Measurements from ENCODE around the gene AADAC.
"Not testable (repeated sequence)": the region's sequence is repeated elsewhere in the genome, so short reads cannot be mapped to it uniquely, and the experiment has no call there.

The AADAC gene

DNA sequence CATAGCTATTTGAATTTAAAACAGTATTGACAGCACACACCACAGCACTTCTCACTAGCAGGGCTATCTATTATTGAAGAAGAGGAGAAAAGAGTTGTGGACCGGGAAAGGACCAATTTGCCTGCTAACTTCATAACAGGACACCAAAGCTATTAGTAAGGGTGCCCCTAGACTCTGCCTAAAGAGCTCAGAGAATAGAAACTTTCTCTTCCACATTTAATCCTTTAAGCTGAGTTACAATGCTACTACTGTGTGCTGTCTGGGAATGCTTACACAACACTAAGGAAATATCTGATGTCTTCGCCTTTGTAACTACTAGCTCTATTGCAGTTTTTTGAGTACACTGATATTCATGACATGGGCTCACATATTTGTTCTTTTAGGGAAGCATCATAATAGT lies 13.5 kb upstream of the AADAC start:
- Histone ChIP-seq H3K9me3 (no peaks in the 10 kb centered on the region), H3K27me3 (no peaks in the 10 kb centered on the region), H3K27ac (no peak overlapping the region), H3K4me3 (no peak overlapping the region), H3K4me1 (no peaks in the 10 kb centered on the region), H3K36me3 (no peaks in the 10 kb centered on the region)
- TF ChIP-seq CTCF (IDR thresholded peaks at IDR 0.05), result no peak
- DNase-seq, result no peak
- intact Hi-C loops (cut with DNase I; ENCODE audit: low total_unique reads), result no loop called here

DNA sequence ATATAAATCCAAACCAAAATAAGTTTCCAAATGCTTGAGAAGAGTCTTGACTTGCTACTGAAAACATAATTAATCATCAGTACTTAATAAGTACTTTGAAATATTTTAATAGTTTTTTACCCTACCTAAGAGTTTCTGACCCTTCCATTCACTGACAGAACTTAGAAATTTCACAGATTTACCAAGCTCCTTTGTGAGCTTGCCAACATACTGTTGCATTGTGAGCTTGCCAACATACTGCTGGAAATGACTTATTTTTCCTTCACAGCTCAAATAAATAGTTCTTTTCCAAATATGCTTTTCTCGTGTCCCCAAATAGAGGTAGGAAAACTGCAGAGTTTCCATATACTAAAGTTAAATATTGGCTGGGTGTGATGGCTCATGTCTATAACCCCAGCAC lies 9.6 kb upstream of the AADAC start:
- no peaks in the 10 kb centered on the region for H3K4me1 ChIP-seq
- no peaks in the 10 kb centered on the region for H3K36me3 ChIP-seq
- no peak for TF ChIP-seq CTCF (IDR thresholded peaks at IDR 0.05)
- H3K4me3 ChIP-seq, result no peak overlapping the region
- intact Hi-C loops (cut with DNase I; ENCODE audit: low total_unique reads), result no loop called here
- peaks cover 0 to 5% (median 0%) of the 10 kb centered on the region in 3 donors for H3K9me3 ChIP-seq
- DNase-seq, result no peak
- no peaks in the 10 kb centered on the region for H3K27me3 ChIP-seq
- H3K27ac ChIP-seq, result no peak overlapping the region

DNA sequence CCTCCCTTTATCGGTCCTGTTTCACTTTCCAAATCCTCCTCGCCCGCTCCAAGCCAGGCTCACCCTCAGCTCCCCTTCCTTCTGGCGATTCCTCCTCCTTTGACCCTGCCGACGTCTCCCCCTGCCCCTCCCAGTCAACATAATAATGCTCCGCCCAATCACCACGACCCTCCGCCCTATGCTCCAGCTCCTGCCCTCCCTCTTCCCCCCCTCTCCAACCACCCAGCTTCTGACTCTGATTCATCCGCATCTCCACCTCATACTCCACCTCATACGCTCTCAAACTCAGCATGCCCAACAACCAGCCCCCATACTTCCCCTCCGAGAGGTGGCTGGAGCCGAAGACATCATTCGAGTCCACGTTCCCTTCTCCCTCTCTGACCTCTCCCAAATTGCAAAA lies 7.1 kb upstream of the AADAC start:
- DNase-seq, result no peak
- no peak for TF ChIP-seq CTCF (IDR thresholded peaks at IDR 0.05)
- Histone ChIP-seq H3K27me3 (no peaks in the 10 kb centered on the region), H3K27ac (no peak overlapping the region), H3K4me1 (no peaks in the 10 kb centered on the region), H3K4me3 (no peak overlapping the region), H3K9me3 (peaks cover 0 to 8% (median 0%) of the 10 kb centered on the region in 3 donors), H3K36me3 (no peaks in the 10 kb centered on the region)
- intact Hi-C loops (cut with DNase I; ENCODE audit: low total_unique reads), result no loop called here

DNA sequence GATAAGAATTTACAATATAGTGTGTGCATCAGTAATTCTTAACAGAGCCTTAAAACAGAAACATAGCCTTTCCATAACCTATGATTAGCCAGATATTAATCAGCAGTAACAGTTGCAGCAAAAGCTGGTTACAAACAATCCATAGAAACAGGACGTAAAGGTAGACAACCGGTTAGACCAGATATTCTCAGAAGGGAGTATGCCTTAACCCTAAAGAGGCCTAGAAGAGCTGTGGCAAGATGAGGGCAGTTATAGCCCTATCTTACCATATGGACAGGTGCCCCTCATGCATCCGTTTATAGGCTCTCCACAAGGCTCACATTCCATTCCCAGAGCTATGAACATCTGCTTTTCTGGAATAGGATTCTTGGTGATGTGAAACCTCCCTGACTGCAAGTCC lies 5.0 kb upstream of the AADAC start:
- H3K27me3 ChIP-seq; H3K4me1 ChIP-seq; intact Hi-C loops (cut with DNase I; ENCODE audit: low total_unique reads): not testable (repeated sequence)

DNA sequence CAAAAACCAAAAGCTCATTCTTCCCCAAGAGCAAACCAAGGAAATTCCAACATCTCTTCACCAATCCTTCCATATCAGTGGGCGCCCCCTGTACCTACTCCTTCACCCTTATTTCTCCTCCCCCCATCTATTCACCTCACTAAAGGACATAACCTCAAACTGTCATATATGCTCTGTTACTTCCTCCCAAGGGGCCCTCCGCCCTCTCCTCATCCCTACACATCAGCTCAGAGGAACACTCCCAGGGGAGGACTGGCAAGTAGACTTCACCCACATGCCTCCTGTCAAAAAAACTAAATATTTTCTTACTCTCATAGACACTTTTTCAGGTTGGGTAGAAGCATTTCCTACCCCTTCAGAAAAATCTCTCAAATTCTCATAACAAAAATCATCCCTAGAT lies 2.4 kb upstream of the AADAC start:
- H3K9me3 ChIP-seq, result peaks cover 0 to 8% (median 0%) of the 10 kb centered on the region in 3 donors
- DNase-seq, result no peak
- no peaks in the 10 kb centered on the region for H3K27me3 ChIP-seq
- no peak for TF ChIP-seq CTCF (IDR thresholded peaks at IDR 0.05)
- intact Hi-C loops (cut with DNase I; ENCODE audit: low total_unique reads), result no loop called here
- no peak overlapping the region for H3K27ac ChIP-seq
- no peak overlapping the region for H3K4me3 ChIP-seq
- no peaks in the 10 kb centered on the region for H3K4me1 ChIP-seq
- no peaks in the 10 kb centered on the region for H3K36me3 ChIP-seq

More for the DNA sequence above, 5.0 kb upstream of the AADAC start:
- not testable (repeated sequence) for H3K36me3 ChIP-seq, H3K27ac ChIP-seq, H3K9me3 ChIP-seq, H3K4me3 ChIP-seq, DNase-seq

DNA sequence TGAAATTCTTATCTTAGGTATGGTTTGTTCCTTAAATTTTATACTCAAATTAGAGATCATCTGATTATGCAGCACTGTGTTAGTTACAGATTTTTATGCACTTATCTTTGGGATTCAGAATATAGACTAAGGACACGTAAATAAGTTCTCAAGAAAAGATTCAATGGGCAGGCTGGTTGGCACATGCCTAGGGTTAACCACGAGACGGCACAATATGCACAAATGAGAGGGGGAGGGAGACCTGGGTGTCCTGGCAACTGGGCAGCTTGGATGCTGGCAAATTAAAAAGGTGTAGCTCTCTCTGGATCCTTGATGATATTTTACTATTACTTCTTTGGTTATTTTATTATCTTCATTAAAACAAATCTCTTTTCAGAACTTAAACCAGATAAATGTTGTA lies 672 bp downstream of the AADAC start:
- Histone ChIP-seq H3K27ac (no peak overlapping the region), H3K27me3 (no peaks in the 10 kb centered on the region), H3K36me3 (no peaks in the 10 kb centered on the region), H3K4me3 (no peak overlapping the region), H3K9me3 (no peaks in the 10 kb centered on the region), H3K4me1 (no peaks in the 10 kb centered on the region)
- intact Hi-C loops (cut with DNase I; ENCODE audit: low total_unique reads), result no loop called here
- TF ChIP-seq CTCF (IDR thresholded peaks at IDR 0.05), result no peak
- no peak for DNase-seq

All from tibial artery (tissue), 4 donors.